GM12878 (cell line): ENCODE data around the gene DDIT4. TPM values are rescaled to one million over a fixed set of nuclear protein-coding genes. Genes with fewer than 3 reads are reported as not detected.

Source experiments
- ATAC-seq: fragments of 200-7000 bp; cut with Tn5 transposase; 3 replicates; pipeline ENCODE4 v1.9.1; 2020; ENCODE audit warnings: mild to moderate bottlenecking, moderate library complexity
- BruUV-seq: library from RNA; stranded (reverse); fragments of 400-500 nt; replicated peaks from 2 replicates; lab custom pipeline; 2021; lab: Mats Ljungman, UMichigan
- CTCF ChIA-PET: fragments of 300-600 bp; sonication (Branson Sonifier 250); formaldehyde crosslinking; extraction: SDS; loops from one replicate; lab custom pipeline; 2021; ENCODE audit warnings: inconsistent platforms; lab: Yijun Ruan, JAX
- POLR2A ChIA-PET: fragments of 350-600 bp; formaldehyde crosslinking; extraction: SDS; loops from one replicate; lab custom pipeline; 2021; ENCODE audit warnings: inconsistent platforms; lab: Charles Lee
- RAD21 ChIA-PET: fragments of 300-600 bp; sonication (Branson Sonifier 250); formaldehyde crosslinking; loops from one replicate; lab custom pipeline; 2023; ENCODE audit warnings: antibody characterized with exemption; ENCODE audit not compliant: unreplicated experiment; lab: Charles Lee
- SMC1A ChIA-PET: fragments of 300-600 bp; sonication (Branson Sonifier 250); formaldehyde crosslinking; loops from one replicate; lab custom pipeline; 2023; ENCODE audit not compliant: unreplicated experiment, uncharacterized antibody; lab: Charles Lee
- DNase-seq: peaks from one replicate; pipeline ENCODE4 v3.0.0-alpha.2; 2011; ENCODE audit warnings: low read depth, low spot score
- FAIRE-seq: peaks from 3 replicates; lab custom pipeline; 2011; peaks lifted over from hg19 to GRCh38; lab: Jason Lieb, UNC
- H2AFZ ChIP-seq: 2 replicates; pipeline ENCODE4 v1.6.0; 2011; ENCODE audit warnings: low read depth, low read length, control low read depth; ENCODE audit not compliant: control insufficient read depth
- H3K27ac ChIP-seq: 2 replicates; pipeline ENCODE4 v1.5.1; 2011; ENCODE audit warnings: control low read depth; ENCODE audit not compliant: control insufficient read depth, insufficient read depth
- H3K27me3 ChIP-seq, 2 experiments: replicated peaks in 1 of 2; 2 replicates each; pipeline versions ENCODE4 v1.6.0 to v1.6.1; 2011; ENCODE audit warnings: low read length in 1 of 2; ENCODE audit not compliant: control insufficient read depth in 2 of 2, insufficient read depth in 2 of 2
- H3K36me3 ChIP-seq, 2 experiments: 2 replicates each; pipeline ENCODE4 v1.5.1; 2011; ENCODE audit warnings: low read length in 1 of 2; ENCODE audit not compliant: control insufficient read depth in 2 of 2, insufficient read depth in 2 of 2
- H3K4me1 ChIP-seq: 2 replicates; pipeline ENCODE4 v1.6.1; 2011; ENCODE audit warnings: mild to moderate bottlenecking, low read length, moderate library complexity, mixed read lengths; ENCODE audit not compliant: control insufficient read depth, insufficient read depth
- H3K4me2 ChIP-seq: 2 replicates; pipeline ENCODE4 v1.6.0; 2011; ENCODE audit warnings: control low read depth; ENCODE audit not compliant: control insufficient read depth, insufficient read depth
- H3K4me3 ChIP-seq: fragments of 200-600 bp; sonication (generic); 2 replicates; pipeline ENCODE4 v1.5.1; 2016
- H3K79me2 ChIP-seq: 2 replicates; pipeline ENCODE4 v1.6.0; 2011; ENCODE audit warnings: low read length; ENCODE audit not compliant: control insufficient read depth, insufficient read depth
- H3K9ac ChIP-seq: 2 replicates; pipeline ENCODE4 v1.8.0; 2011; ENCODE audit warnings: low read length, control low read depth, mixed read lengths; ENCODE audit not compliant: control insufficient read depth, insufficient read depth
- H3K9me3 ChIP-seq: replicated peaks from 3 replicates; pipeline ENCODE4 v1.5.1; 2011; ENCODE audit warnings: mild to moderate bottlenecking, low read length; ENCODE audit not compliant: control insufficient read depth, insufficient read depth
- H4K20me1 ChIP-seq: 2 replicates; pipeline ENCODE4 v1.6.0; 2011; ENCODE audit not compliant: control insufficient read depth, insufficient read depth
- ATF2 ChIP-seq: IDR thresholded peaks from 2 replicates; pipeline ENCODE4 v1.6.1; 2012; ENCODE audit warnings: low read length, inconsistent platforms
- CBX3 ChIP-seq: fragments of 200-600 bp; sonication (generic); IDR thresholded peaks from 2 replicates; pipeline ENCODE4 v1.6.1; 2016; ENCODE audit warnings: low read depth, borderline replicate concordance
- FOS ChIP-seq: IDR thresholded peaks from 3 replicates; pipeline ENCODE4 v1.6.1; 2011; ENCODE audit warnings: borderline replicate concordance; ENCODE audit not compliant: insufficient read length; ENCODE audit errors: extremely low read depth
- FOXM1 ChIP-seq: IDR thresholded peaks from 2 replicates; pipeline ENCODE4 v1.6.1; 2012; ENCODE audit warnings: low read depth, mild to moderate bottlenecking, inconsistent platforms, low read length, moderate library complexity
- ZBTB33 ChIP-seq: fragments of 450-650 bp; IDR thresholded peaks from 2 replicates; pipeline ENCODE4 v1.6.1; 2017; ENCODE audit warnings: mild to moderate bottlenecking
- WGBS: methylation state at CpG from one replicate; pipeline ENCODE4 v1.1.6; 2016; ENCODE audit warnings: low lambda C conversion rate; ENCODE audit not compliant: insufficient replicate concordance, insufficient coverage; ENCODE audit errors: missing lambda C conversion rate; 5-methylcytosine and 5-hydroxymethylcytosine counted together
- in situ Hi-C: fragments of 300-500 bp; cut with MboI; formaldehyde crosslinking; loops from 9 replicates; pipeline ENCODE4 v1.14.3; 2018; ENCODE audit warnings: mixed read lengths
- intact Hi-C: fragments of 100-400 bp; cut with micrococcal nuclease; formaldehyde crosslinking; loops from one replicate; pipeline ENCODE4 v1.14.2; 2022; ENCODE audit not compliant: unreplicated experiment
- polyA plus RNA-seq, 11 experiments: library from polyadenylated mRNA; depleted of rRNA in 4 of 11; unstranded in 6 of 11; stranded (reverse) in 5 of 11; fragments of >200 nt; fragmentation: Nextera tagmentation in 4 of 11; fragmentation: Illumina TruSeq in 1 of 11; extraction: Ambion mirVana in 4 of 11; extraction: Trizol in 1 of 11; gene quantifications; 1 replicate in 1 of 11; 2 replicates in 10 of 11; pipeline versions ENCODE4 v1.2.1 to v1.2.3, GENCODE V29; 2011 to 2016; ENCODE audit warnings: inconsistent platforms in 2 of 11, missing spikeins in 2 of 11, low read depth in 1 of 11
- total RNA-seq, 4 experiments: library from RNA; depleted of rRNA in 3 of 4; stranded (reverse); fragments of >200 nt in 3 of 4; fragmentation: Illumina TruSeq in 1 of 4; extraction: Trizol in 1 of 4; gene quantifications; 2 replicates each; pipeline versions ENCODE4 v1.2.1 to v1.2.3, GENCODE V29; 2013 to 2021

The DDIT4 gene
- total and polyA plus RNA-seq, 10 of the 15 experiments (the other 5 are each of a cell fraction or from before 2014, with no cell fraction given) = 2.1 to 277 (median 183) TPM

- TF ChIP-seq ZBTB33 (no peak), FOXM1 (no peak), FOS (no peak)
- TF ChIP-seq, all 136 proteins: peak for 2
These were observed 47.7 kb downstream of the DDIT4 start (continued) for GRCh38 chr10:72321248-72322029.

- H2AFZ ChIP-seq = no peak overlapping the region
- no peaks in the 10 kb centered on the region for H3K9me3 ChIP-seq
- ChIA-PET POLR2A (interaction anchor here (0.9 to 6.6 kb wide), 15 partner anchors 8 to 106 kb away, joined by 3 to 120 read pairs (median 8); partner anchors contain the start of genes ANAPC16, ASCC1 and DDIT4), CTCF (interaction anchor here (1.0 to 7.4 kb wide), 12 partner anchors 10 to 273 kb away, joined by 3 to 59 read pairs (median 4); partner anchors contain the start of gene DDIT4), SMC1A (interaction anchor here (0.8 to 6.5 kb wide), 10 partner anchors 13 to 273 kb away, joined by 3 to 103 read pairs (median 16); partner anchors contain the start of gene DDIT4), RAD21 (interaction anchor here (1.7 to 8.4 kb wide), 9 partner anchors 14 to 188 kb away, joined by 4 to 137 read pairs (median 23); partner anchors contain the start of gene DDIT4)
- intact Hi-C loops (no loop called here), in situ Hi-C loops (no loop called here)
- peaks cover 54% of the 10 kb centered on the region for H3K4me1 ChIP-seq
- peak overlapping the region; percentile 89 for H3K27ac ChIP-seq
- H3K79me2 ChIP-seq = peaks cover 8% of the 10 kb centered on the region
- H3K9ac ChIP-seq = no peak overlapping the region
- TF ChIP-seq ATF2 (no peak), CBX3 (no peak), FOS (no peak)
- FAIRE-seq (no peak), DNase-seq (no peak), ATAC-seq (no peak)
- no peaks in the 10 kb centered on the region for H3K27me3 ChIP-seq
- H3K4me2 ChIP-seq = no peak overlapping the region
- BruUV-seq = no TSS peak
- H3K36me3 ChIP-seq = no peaks in the 10 kb centered on the region
- no peaks in the 10 kb centered on the region for H4K20me1 ChIP-seq
- no peak overlapping the region; the same call in 1 of the 2 replicates for H3K4me3 ChIP-seq
- WGBS = 86% methylated on average over 3 of the region's 3 CpGs
These were observed 48.2 kb downstream of the DDIT4 start for GRCh38 chr10:72322030-72322279.
